Panc1 (cell line): ENCODE results near the gene SYT8. TPM values are rescaled to one million over a fixed set of nuclear protein-coding genes. Genes with fewer than 3 reads are reported as not detected.

Experiments used
- ATAC-seq: fragments of 200-7000 bp; cut with Tn5 transposase; 2 replicates; pipeline ENCODE4 v1.9.1; 2020; ENCODE audit warnings: mild to moderate bottlenecking, moderate library complexity
- BruUV-seq: library from RNA; stranded (reverse); fragments of 400-500 nt; replicated peaks from 2 replicates; lab custom pipeline; 2021; lab: Mats Ljungman, UMichigan
- CTCF ChIA-PET: fragments of 300-600 bp; sonication (Branson Sonifier 250); formaldehyde crosslinking; loops from one replicate; lab custom pipeline; 2022; ENCODE audit warnings: antibody characterized with exemption; lab: Charles Lee
- POLR2A ChIA-PET: fragments of 300-600 bp; sonication (Branson Sonifier 250); formaldehyde crosslinking; loops from one replicate; lab custom pipeline; 2022; ENCODE audit warnings: antibody characterized with exemption; lab: Charles Lee
- DNase-seq: peaks from one replicate; pipeline ENCODE4 v3.0.0-alpha.2; 2010; ENCODE audit warnings: low read depth, low spot score
- H3K27ac ChIP-seq: 2 replicates; pipeline ENCODE4 v1.5.1; 2011; ENCODE audit warnings: mild to moderate bottlenecking, low read length, inconsistent platforms
- H3K27me3 ChIP-seq: fragments of 200-500 bp; sonication (Bioruptor generic); 2 replicates; pipeline ENCODE4 v1.6.0; 2014; ENCODE audit warnings: low read length, inconsistent platforms; ENCODE audit not compliant: control insufficient read depth, insufficient read depth
- H3K36me3 ChIP-seq: fragments of 200-500 bp; sonication (Bioruptor generic); 2 replicates; pipeline ENCODE4 v1.5.1; 2014; ENCODE audit warnings: inconsistent platforms, mild to moderate bottlenecking, low read length, moderate library complexity; ENCODE audit not compliant: control insufficient read depth, insufficient read depth
- H3K4me1 ChIP-seq: 2 replicates; pipeline ENCODE4 v1.5.1; 2011; ENCODE audit warnings: inconsistent platforms, mild to moderate bottlenecking, low read length, moderate library complexity; ENCODE audit not compliant: control insufficient read depth, insufficient read depth
- H3K4me3 ChIP-seq, 2 experiments: 2 replicates each; pipeline ENCODE4 v1.5.1; 2011 to 2012; ENCODE audit warnings: low read depth in 2 of 2, low read length in 2 of 2, mild to moderate bottlenecking in 2 of 2, inconsistent platforms in 1 of 2, moderate library complexity in 1 of 2
- H3K9me3 ChIP-seq: fragments of 200-500 bp; sonication (Bioruptor generic); 2 replicates; pipeline ENCODE4 v1.5.1; 2014; ENCODE audit warnings: low read depth, mild to moderate bottlenecking, inconsistent platforms, low read length, moderate library complexity; ENCODE audit not compliant: control insufficient read depth, insufficient read depth
- POLR2AphosphoS5 ChIP-seq: IDR thresholded peaks from 2 replicates; pipeline ENCODE4 v1.6.1; 2012; ENCODE audit warnings: mild to moderate bottlenecking, low read depth, low read length, moderate library complexity
- SIN3A ChIP-seq: IDR thresholded peaks from 2 replicates; pipeline ENCODE4 v1.6.1; 2012; ENCODE audit warnings: low read depth, mild to moderate bottlenecking, low read length, moderate library complexity, borderline replicate concordance; ENCODE audit not compliant: insufficient read depth
- TCF7L2 ChIP-seq: IDR thresholded peaks from 2 replicates; pipeline ENCODE4 v1.6.1; 2011; ENCODE audit warnings: mild to moderate bottlenecking, low read depth, low read length, inconsistent platforms
- in situ Hi-C: cut with HindIII; loops from 2 replicates; pipeline ENCODE4 v1.10.0; 2016; ENCODE audit warnings: low sequenced_read_pairs, low pct_unique_long_range_greater_than_20kb
- intact Hi-C: fragments of 100-400 bp; cut with micrococcal nuclease; formaldehyde crosslinking; loops from one replicate; pipeline ENCODE4 v1.10.0; 2022; ENCODE audit not compliant: unreplicated experiment
- total RNA-seq: library from RNA; stranded (reverse); gene quantifications from one replicate; pipeline ENCODE4 v1.2.1, GENCODE V29; 2021; ENCODE audit not compliant: unreplicated experiment
- TF ChIP-seq, protein P1 (sequence below), 2 experiments: IDR thresholded peaks; 2 replicates each; pipeline ENCODE4 v1.6.1; 2011 to 2012; ENCODE audit warnings: low read depth in 2 of 2, control low read depth in 1 of 2, low read length in 1 of 2, mild to moderate bottlenecking in 1 of 2, moderate library complexity in 1 of 2; ENCODE audit not compliant: insufficient read depth in 1 of 2
- TF ChIP-seq, protein P2 (sequence below): fragments of 450-650 bp; IDR thresholded peaks from 2 replicates; pipeline ENCODE4 v1.5.1; 2017; ENCODE audit warnings: mild to moderate bottlenecking

Gene SYT8
- total RNA-seq, 1 experiment from 2014 or later, result 3.5 TPM

DNA sequence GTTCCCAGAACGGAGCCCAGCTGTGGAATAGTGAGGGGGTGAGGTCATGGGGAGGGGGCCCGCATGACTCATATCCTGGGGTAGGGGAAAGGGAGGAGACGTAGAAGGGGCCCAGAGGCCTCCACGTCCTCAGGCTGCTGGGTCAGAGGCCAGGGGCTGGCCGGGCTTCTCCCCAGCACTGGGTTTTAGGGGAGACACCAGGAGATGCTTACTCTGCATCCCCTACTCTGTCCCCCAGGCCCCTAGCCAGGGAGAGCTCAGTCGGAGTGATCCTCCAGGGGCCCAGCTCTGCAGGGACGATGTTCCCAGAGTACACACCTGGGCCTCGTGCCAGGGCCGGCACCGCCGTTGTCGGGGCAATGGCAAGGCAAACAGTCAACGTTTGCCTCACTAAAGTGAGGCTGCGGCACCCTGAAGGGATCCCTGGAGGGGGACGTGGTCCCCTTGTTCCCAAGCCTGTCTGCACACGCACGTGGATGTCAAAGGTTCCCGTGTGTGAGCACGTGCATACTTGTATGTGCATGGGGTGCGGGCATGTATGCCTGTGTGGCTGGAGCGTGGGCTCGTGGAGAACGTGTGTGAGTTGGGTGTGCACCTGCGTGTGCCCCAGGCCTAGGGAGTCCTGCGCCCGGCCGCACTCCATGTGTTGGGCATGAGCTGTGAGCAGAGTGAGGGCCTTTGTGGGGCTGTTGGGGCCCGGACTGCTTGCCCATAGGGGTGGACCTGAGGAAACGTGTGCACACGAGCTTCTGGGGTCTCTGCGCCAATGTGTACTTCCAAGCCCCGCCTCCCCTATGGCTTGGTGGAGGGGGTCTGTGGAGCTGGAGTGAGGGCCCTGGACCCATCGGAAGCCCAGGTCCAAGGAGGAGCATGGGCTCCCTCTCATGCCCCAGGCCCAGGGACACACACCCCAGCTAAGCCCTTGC lies 42.7 kb downstream of the SYT8 start:
- Histone ChIP-seq H3K27ac (no peak overlapping the region), H3K4me3 (no peak overlapping the region), H3K4me1 (peaks cover 34% of the 10 kb centered on the region), H3K9me3 (no peaks in the 10 kb centered on the region), H3K27me3 (no peaks in the 10 kb centered on the region), H3K36me3 (no peaks in the 10 kb centered on the region)
- CTCF ChIA-PET, result interaction anchor here (0.6 to 2.7 kb wide), 11 partner anchors 24 to 303 kb away, joined by 3 to 13 read pairs (median 4); no protein-coding TSS in a partner anchor
- in situ Hi-C loops (no loop called here), intact Hi-C loops (no loop called here)
- ATAC-seq, result no peak
- POLR2A ChIA-PET, result interaction anchor here (0.6 kb wide), 1 partner anchor 335 kb away, joined by 3 read pairs; no protein-coding TSS in a partner anchor
- BruUV-seq, result no TSS peak
- TF ChIP-seq TCF7L2 (no peak), POLR2AphosphoS5 (no peak), SIN3A (no peak)
- TF ChIP-seq, protein P1, sequence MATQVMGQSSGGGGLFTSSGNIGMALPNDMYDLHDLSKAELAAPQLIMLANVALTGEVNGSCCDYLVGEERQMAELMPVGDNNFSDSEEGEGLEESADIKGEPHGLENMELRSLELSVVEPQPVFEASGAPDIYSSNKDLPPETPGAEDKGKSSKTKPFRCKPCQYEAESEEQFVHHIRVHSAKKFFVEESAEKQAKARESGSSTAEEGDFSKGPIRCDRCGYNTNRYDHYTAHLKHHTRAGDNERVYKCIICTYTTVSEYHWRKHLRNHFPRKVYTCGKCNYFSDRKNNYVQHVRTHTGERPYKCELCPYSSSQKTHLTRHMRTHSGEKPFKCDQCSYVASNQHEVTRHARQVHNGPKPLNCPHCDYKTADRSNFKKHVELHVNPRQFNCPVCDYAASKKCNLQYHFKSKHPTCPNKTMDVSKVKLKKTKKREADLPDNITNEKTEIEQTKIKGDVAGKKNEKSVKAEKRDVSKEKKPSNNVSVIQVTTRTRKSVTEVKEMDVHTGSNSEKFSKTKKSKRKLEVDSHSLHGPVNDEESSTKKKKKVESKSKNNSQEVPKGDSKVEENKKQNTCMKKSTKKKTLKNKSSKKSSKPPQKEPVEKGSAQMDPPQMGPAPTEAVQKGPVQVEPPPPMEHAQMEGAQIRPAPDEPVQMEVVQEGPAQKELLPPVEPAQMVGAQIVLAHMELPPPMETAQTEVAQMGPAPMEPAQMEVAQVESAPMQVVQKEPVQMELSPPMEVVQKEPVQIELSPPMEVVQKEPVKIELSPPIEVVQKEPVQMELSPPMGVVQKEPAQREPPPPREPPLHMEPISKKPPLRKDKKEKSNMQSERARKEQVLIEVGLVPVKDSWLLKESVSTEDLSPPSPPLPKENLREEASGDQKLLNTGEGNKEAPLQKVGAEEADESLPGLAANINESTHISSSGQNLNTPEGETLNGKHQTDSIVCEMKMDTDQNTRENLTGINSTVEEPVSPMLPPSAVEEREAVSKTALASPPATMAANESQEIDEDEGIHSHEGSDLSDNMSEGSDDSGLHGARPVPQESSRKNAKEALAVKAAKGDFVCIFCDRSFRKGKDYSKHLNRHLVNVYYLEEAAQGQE (IDR thresholded peaks at IDR 0.05; ENCODE audit: insufficient read depth in 1 of 2, low read depth in 2 of 2, low read length in 1 of 2), result no peak
- TF ChIP-seq, protein P2, sequence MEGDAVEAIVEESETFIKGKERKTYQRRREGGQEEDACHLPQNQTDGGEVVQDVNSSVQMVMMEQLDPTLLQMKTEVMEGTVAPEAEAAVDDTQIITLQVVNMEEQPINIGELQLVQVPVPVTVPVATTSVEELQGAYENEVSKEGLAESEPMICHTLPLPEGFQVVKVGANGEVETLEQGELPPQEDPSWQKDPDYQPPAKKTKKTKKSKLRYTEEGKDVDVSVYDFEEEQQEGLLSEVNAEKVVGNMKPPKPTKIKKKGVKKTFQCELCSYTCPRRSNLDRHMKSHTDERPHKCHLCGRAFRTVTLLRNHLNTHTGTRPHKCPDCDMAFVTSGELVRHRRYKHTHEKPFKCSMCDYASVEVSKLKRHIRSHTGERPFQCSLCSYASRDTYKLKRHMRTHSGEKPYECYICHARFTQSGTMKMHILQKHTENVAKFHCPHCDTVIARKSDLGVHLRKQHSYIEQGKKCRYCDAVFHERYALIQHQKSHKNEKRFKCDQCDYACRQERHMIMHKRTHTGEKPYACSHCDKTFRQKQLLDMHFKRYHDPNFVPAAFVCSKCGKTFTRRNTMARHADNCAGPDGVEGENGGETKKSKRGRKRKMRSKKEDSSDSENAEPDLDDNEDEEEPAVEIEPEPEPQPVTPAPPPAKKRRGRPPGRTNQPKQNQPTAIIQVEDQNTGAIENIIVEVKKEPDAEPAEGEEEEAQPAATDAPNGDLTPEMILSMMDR, result no peak
- no peak for DNase-seq

DNA sequence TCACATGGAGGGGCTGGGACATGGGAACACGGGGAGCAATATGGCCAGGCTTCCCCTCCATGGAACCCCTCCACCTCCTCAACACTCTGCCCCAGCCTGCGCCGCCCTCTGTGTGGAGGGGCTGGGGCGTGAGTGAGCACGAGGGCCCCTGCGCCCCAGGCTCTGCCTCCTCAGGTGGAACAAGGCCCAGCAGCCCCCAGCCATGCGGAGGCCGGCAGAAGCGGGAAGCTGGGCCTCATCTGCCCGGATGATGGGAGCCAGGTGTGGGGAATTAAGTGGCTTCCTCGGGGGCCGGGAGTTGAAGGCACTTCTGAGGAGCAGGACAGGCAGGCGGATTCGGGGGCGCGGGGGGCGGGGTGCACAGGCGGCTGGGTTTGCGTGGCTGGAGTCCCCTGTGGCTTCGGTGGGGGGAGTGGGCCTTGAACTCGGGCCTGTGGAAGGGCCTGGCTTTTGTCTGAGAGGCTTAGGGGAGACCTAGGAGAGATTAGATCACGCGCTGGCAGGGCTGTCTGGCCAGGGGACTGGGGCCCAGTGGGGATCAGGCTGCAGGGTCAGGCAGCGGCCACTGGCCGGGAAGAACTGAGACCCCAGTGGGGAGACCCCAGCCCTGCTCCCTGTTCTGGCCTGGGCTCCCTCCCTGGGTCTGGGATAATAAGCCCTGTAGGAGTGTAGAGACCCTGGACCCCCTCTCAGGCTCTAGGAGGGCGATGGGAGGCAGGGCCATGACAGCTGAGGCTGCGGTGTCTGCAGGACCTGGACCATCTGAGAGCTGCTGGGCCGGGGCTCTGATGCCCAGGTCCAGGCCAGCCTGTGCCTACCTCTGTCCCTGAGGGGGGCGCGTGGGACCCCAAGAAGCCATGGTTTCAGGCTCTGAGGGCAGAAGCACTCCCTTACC lies 43.6 kb downstream of the SYT8 start:
- TF ChIP-seq, protein P2, result no peak
- TF ChIP-seq SIN3A, result no peak
- no peak for TF ChIP-seq TCF7L2
- no peak for TF ChIP-seq POLR2AphosphoS5
- TF ChIP-seq, protein P1 (IDR thresholded peaks at IDR 0.05; ENCODE audit: insufficient read depth in 1 of 2, low read depth in 2 of 2, low read length in 1 of 2), result no peak
- DNase-seq (no peak), ATAC-seq (no peak)
- no peaks in the 10 kb centered on the region for H3K27me3 ChIP-seq
- in situ Hi-C loops (no loop called here), intact Hi-C loops (no loop called here)
- H3K36me3 ChIP-seq, result no peaks in the 10 kb centered on the region
- BruUV-seq, result no TSS peak
- no peak overlapping the region for H3K4me3 ChIP-seq
- no peak overlapping the region for H3K27ac ChIP-seq
- ChIA-PET POLR2A (no interaction called here), CTCF (no interaction called here)
- no peaks in the 10 kb centered on the region for H3K9me3 ChIP-seq
- peaks cover 26% of the 10 kb centered on the region for H3K4me1 ChIP-seq
